NCI-H1105 treated with DMSO at 0.1 percent for 48 hours (cell line): Measurements from ENCODE around the gene R3HCC1L.

Experiments used
- DNase-seq: peaks from one replicate; lab custom pipeline; 2025; lab: John Stamatoyannopoulos, UW

R3HCC1L gene

DNA sequence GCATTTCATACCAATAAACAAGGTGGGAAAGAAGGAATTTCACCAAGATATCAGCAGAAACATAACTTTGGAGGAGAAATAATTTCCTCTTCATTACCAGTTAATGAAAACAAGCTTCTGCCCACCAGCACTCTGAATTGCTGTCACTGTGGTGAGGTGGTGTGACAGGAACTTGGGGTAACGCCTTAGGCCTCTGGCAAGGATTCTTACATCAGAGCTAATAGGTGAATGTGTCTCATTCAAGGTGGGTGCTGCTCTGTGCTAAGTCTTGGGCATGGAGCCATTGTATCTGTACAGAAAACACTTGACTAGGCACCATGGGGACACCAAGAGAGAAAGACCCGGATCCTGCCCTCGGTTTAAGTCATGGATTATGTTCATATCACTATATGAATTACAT lies 141.9 kb downstream of the R3HCC1L start:
- DNase-seq, result no peak

DNA sequence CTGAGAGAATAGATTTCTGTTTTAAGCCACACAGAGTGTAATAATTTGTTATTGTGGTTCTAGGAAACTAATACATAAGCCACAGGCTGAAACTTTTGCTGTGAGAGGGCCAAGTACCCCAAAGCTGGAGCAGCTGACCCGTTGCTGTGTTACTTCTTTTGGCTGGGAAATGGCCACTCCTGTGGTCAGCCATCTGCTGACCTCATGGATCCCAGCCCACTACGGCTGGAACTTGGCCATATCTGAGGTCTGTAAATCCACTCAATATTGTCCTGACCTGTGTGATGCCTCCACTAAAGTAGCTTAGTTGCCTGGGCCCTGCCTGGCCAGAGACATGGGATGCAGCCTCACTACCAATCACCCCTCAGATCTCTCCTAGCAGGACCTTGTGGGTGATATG lies 151.0 kb downstream of the R3HCC1L start:
- DNase-seq, result no peak

DNA sequence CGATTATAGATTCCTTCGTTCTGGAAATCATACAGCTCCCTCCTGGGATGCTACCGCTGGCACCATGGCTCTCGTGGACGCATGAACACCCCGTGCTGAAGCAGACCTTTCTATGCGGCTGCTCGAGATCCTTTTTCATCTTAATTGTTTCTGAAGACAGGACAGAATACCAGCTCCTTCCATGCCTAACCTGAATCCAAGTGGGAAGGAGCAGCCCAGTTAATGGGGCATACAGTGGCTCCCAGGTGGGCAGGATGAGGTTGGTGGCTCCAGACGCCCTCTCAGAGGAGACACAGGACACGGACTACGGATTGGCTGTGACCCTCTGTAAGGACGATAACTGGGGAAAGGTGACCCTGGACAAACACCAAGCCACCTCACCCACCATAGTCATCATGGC lies 152.0 kb downstream of the R3HCC1L start:
- no peak for DNase-seq

DNA sequence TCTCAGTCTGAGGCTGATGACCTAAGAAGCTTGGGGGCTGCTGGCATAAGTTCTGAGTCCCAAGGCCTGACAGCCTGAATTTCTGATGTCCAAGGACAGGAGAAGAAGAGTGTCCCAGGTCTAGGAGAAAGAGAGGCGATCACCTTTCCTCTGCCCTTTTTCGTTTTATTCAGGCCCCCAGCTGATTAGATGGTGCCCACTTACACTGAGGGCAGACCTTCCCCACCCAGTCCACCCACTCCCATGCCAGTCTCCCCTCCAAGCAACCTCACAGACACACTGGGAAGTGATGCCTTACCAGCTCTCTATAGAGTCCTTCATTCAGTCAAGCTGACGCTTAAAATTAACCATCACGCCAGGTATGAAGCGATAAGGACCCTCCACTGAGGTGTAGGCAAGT lies 152.9 kb downstream of the R3HCC1L start:
- no peak for DNase-seq

DNA sequence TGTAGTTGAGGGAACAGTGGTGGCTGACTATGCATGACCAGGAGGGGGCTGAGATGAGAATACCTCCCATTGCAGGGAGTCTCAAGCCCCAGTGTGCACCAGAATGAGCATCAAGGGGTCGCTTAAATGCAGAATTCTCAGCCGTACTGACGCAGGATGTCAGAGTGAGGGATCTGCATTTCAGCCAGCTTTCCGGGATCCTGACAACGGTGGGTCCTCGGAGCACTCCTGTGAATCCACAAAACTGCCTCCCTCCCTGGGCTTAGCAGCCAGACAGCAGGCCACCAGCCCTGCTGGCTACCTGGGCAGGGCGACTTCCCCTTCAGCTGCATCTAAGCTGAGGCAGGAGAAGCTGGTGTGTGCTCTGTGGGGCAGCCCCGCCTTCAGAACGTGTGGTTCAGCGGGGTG lies 155.3 kb downstream of the R3HCC1L start:
- no peak for DNase-seq

DNA sequence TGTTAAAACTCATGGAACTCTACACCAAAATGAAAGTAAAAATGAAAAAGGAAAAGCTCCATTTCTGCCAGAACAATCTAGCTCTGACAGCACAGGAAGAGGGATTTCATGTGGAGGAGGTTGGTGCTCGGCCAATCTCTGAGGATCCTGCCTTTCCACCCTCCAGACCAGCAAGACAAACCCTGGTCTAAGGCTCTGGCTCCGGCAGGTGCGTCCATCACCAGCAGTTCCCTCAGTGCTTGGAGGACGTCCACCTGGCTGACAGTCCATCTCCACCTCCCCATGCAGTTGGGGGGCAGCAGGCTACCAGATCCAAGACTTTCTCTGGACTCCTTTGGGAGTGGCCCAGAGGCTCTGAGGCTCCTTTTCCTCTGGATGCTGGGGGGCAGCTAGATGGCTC lies 158.5 kb downstream of the R3HCC1L start:
- no peak for DNase-seq

DNA sequence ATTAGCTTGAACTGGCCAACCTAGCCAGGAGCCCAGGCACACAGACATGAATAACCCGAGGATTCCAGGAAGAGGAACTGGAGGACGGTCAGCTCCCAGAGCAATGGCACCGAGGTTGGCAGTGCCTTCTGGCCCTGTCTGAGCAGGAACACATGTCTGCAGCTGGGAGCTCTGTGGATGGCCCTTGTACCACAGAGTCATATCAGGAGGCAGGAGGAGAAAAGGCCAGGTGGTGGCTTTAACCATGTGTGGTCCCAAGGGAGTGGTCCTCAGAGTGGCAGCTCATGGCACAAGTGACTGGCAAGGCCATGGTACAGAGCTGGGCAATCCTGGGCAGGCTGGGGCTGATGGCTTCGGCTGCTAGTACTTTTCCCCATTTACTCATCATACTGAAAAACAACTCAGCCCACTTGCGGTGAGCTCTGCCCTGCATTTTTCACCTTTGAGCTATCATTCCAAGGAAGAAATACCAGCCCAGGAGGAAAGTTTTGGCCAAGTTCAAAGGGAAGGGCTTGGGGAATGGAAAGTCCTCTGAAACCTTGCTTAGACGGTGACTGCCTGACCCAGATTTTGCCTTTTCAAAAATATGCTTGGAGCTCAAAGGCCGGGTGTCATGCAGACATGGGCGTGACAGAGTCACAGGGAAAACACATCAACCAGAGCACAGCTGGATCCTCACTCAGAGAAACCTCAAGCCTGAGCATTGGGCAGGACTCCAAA lies 159.3 kb downstream of the R3HCC1L start:
- no peak for DNase-seq

DNA sequence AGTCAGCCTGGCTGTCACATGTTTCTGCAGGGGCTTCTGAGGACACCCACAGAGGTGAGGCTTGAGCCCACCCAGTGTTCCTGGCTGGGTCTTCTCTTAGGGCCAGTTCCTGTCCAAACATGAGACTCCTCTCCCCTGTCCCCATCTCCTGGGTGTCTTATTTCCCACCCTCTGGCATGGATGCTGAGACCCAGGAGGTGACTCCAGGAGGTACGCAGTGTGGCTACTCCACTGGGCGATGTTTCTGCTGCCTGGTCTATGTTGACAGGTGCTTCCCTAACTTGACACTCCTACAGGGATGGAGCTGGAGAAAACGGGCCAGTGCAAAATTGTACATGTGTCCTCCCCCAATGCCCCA lies 159.8 kb downstream of the R3HCC1L start:
- DNase-seq, result no peak
